DOHH2 (cell line): ENCODE results near the gene ERI3.

Source experiments
- EZH2phosphoT487 ChIP-seq: fragments of 200-600 bp; sonication (generic); IDR thresholded peaks from 2 replicates; pipeline ENCODE4 v1.6.1; 2017; ENCODE audit warnings: borderline replicate concordance, mild to moderate bottlenecking, antibody characterized with exemption, low read length, moderate library complexity, mixed read lengths
- TF ChIP-seq, protein P1 (sequence below): fragments of 200-600 bp; sonication (generic); IDR thresholded peaks from one replicate; pipeline ENCODE4 v1.5.1; 2014; ENCODE audit warnings: antibody characterized with exemption, mild to moderate bottlenecking, low read depth, low read length; ENCODE audit not compliant: poor library complexity, severe bottlenecking

DNA sequence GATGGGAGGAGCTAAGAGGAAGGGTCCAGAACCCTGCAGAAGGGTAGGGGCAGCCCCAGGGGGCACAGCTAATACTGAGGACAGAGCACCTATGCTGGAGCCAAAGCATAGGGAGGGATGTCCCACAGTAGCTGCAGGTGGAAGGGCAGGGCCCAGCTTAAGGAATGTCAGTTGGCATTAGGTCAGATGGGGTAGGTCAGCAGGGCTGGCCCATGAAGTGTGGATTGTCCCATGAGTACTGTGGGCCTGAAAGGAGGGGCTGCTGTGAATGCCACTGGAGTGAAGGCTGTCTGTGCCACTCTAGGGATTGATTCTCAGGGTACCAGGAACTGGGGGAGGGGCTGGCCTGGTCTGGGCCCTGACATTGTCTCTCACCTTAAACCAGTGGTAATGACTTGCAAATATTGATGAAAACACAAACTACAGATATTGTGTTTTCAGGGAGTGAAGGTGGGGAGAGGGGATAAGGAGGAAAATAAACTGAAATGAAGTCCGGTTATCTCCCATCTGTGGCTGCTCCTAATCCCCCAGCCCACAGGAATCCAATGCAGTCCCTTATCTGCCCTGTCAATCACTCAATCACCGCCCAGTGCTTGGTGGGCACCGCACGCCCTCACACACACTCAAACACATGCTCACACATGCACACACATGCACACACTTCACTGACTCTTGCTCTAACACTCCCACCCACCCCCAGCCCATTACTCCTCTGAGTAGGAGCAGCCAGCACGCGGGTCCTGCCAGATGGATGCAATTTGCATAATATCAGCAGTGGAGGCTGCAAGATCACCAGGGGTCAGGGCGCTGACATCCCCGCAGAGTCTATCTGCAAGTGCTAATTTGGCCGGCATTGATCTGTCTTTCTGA, 114.0 kb downstream of the ERI3 start:
- TF ChIP-seq, protein P1, sequence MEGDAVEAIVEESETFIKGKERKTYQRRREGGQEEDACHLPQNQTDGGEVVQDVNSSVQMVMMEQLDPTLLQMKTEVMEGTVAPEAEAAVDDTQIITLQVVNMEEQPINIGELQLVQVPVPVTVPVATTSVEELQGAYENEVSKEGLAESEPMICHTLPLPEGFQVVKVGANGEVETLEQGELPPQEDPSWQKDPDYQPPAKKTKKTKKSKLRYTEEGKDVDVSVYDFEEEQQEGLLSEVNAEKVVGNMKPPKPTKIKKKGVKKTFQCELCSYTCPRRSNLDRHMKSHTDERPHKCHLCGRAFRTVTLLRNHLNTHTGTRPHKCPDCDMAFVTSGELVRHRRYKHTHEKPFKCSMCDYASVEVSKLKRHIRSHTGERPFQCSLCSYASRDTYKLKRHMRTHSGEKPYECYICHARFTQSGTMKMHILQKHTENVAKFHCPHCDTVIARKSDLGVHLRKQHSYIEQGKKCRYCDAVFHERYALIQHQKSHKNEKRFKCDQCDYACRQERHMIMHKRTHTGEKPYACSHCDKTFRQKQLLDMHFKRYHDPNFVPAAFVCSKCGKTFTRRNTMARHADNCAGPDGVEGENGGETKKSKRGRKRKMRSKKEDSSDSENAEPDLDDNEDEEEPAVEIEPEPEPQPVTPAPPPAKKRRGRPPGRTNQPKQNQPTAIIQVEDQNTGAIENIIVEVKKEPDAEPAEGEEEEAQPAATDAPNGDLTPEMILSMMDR = no peak
- no peak for TF ChIP-seq EZH2phosphoT487
